Measurements from ENCODE around the gene LSM6. TPM values are rescaled to one million over a fixed set of nuclear protein-coding genes. Genes with fewer than 3 reads are reported as not detected.

Gene LSM6
- total RNA-seq (2014; rRNA removed; shearing (Covaris generic)) (70.4 and 91.5 TPM in 2 replicates), polyA plus RNA-seq (2016; fragmentation: Nextera tagmentation; extraction: Ambion mirVana) (238 and 256 TPM in 2 replicates)
- long read RNA-seq, transcript LSM6-201 (4 exons, 2,259 nt) = major isoform, 35 of 41 reads
- long read RNA-seq, partial matches to known transcripts = 2 of 41 reads
- long read RNA-seq, other reads (novel, unspliced or antisense) = 0 of 41 reads

DNA sequence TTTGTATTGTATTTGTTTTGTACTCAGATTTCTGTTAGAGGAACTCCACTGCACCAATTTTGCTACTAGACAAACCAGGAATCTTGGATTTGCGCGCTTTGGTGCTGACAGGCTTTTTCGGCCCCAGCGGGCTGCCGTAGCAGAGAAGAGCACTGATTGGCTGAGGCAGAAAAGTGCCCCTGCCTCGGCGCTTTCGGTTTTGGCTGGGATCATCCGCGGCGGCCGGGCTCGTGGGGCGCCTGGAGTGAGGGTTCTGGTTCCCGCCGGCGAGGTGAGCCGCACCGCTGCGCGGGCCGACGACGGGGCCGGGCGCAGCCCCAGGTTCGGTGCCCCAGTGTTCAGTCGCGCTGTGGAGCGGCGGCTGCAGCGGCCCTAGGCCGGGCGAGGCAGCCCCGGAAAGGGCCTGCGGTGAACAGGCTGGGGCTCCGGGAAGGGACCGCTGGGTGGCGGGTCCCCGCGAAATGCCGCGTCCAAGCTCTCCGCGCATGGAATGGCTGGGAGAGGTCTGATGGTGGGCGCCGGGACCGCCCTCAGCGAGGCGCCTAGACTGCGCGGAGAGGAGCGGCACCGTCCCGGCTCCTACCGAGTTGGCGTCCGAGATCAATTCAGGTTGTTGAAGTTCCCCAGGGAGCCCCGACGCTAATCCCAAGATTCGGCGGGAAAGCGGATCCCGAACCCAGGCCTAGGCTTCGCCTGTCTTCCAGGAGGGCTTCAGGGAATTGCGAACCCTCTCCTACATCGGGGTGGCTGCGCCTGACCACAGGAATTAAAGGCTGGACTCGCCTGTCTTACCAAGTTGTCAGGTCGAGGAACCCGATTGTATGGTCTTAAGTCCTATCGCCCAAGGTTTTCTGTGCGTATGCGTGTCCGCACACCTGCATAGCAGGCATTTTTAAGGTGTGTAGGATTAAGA, at the start of gene LSM6:
LSM6 (plus strand) TSS at position 178 of the 913 bp plus-strand sequence. CDS start 7,204 bp downstream, outside the sequence.
- TF ChIP-seq CREB1 (CRISPR knock-in tag; IDR thresholded peaks at IDR 0.05; ENCODE audit: low read depth) = no peak; the same call in 1 of the 2 replicates
- TF ChIP-seq, protein P1, sequence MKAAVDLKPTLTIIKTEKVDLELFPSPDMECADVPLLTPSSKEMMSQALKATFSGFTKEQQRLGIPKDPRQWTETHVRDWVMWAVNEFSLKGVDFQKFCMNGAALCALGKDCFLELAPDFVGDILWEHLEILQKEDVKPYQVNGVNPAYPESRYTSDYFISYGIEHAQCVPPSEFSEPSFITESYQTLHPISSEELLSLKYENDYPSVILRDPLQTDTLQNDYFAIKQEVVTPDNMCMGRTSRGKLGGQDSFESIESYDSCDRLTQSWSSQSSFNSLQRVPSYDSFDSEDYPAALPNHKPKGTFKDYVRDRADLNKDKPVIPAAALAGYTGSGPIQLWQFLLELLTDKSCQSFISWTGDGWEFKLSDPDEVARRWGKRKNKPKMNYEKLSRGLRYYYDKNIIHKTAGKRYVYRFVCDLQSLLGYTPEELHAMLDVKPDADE (IDR thresholded peaks at IDR 0.05) = no peak
- TF ChIP-seq POLR2AphosphoS5 (IDR thresholded peaks at IDR 0.05; ENCODE audit: low read depth) = peak; percentile 78
- Histone ChIP-seq H3K9me2 (ENCODE audit: insufficient read depth) (no peaks in the 10 kb centered on the region), H3K79me2 (replicated peaks; ENCODE audit: insufficient read depth) (peaks cover 48% of the 10 kb centered on the region), H2AFZ (peak within 1 kb of the TSS; percentile 74), H3K4me1 (ENCODE audit: insufficient read depth) (peaks cover 26% of the 10 kb centered on the region), H3K36me3 (ENCODE audit: insufficient read depth) (no peaks in the 10 kb centered on the region), H3F3A (replicated peaks; ENCODE audit: low read depth) (no peaks in the 10 kb centered on the region), H3K4me3 (peak within 1 kb of the TSS; percentile 83), H3K4me2 (peak within 1 kb of the TSS; percentile 86), H3K27me3 (ENCODE audit: insufficient read depth) (no peaks in the 10 kb centered on the region), H4K20me1 (replicated peaks; ENCODE audit: insufficient read depth) (peaks cover 32% of the 10 kb centered on the region), H3K27ac (ENCODE audit: low read depth) (peak within 1 kb of the TSS; percentile 60; the same call in 1 of the 2 replicates)
- H3K36me3 Mint-ChIP-seq (ENCODE audit: low read depth) = no peaks in the 10 kb centered on the region
- H3K9me3 Mint-ChIP-seq = no peaks in the 10 kb centered on the region
- peak; percentile 88 for ATAC-seq
- H3K27ac Mint-ChIP-seq = peak within 1 kb of the TSS; percentile 90
- H3K27me3 Mint-ChIP-seq (ENCODE audit: insufficient read depth, low read depth, poor library complexity) = no peaks in the 10 kb centered on the region
- peaks cover 30% of the 10 kb centered on the region; the same call in 2 of the 3 replicates for H3K4me1 Mint-ChIP-seq
- peak within 1 kb of the TSS; percentile 85 for H3K4me3 Mint-ChIP-seq
- DNase-seq (ENCODE audit: low spot score) = peak; percentile 84

DNA sequence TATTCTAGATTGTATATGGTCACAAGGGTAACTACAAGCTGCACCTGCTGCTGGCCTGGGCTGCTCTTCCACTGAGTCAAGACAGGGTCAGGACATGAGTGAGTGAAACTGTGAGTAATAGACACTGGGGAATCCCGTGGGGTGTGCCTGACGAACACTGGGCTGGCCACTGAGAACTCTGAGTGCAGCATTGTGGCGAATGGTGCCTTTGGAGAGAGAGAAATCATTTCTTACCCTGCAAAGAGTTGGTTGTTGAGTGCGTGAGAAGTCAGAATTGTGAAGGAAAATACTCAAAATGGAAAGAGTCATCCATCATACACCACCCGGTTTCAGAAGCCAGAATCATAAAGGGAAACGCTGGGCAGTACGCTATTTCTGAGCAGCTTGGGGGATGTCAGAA, 43.1 kb upstream of the LSM6 start:
- Mint-ChIP-seq H3K36me3 (ENCODE audit: low read depth) (no peaks in the 10 kb centered on the region), H3K4me3 (no peak overlapping the region), H3K27ac (no peak overlapping the region), H3K27me3 (ENCODE audit: insufficient read depth, low read depth, poor library complexity) (peaks cover 3% of the 10 kb centered on the region), H3K4me1 (peaks cover 11% of the 10 kb centered on the region), H3K9me3 (no peaks in the 10 kb centered on the region)
- Histone ChIP-seq H3F3A (replicated peaks; ENCODE audit: low read depth) (no peaks in the 10 kb centered on the region), H3K79me2 (replicated peaks; ENCODE audit: insufficient read depth) (no peaks in the 10 kb centered on the region), H4K20me1 (replicated peaks; ENCODE audit: insufficient read depth) (no peaks in the 10 kb centered on the region), H3K4me3 (no peak overlapping the region), H3K36me3 (ENCODE audit: insufficient read depth) (no peaks in the 10 kb centered on the region), H3K4me1 (ENCODE audit: insufficient read depth) (no peaks in the 10 kb centered on the region), H3K9me2 (ENCODE audit: insufficient read depth) (no peaks in the 10 kb centered on the region), H3K27ac (ENCODE audit: low read depth) (no peak overlapping the region), H3K27me3 (ENCODE audit: insufficient read depth) (no peaks in the 10 kb centered on the region), H3K4me2 (no peak overlapping the region), H2AFZ (no peak overlapping the region)
- ATAC-seq = no peak
- TF ChIP-seq EZH2phosphoT487 (IDR thresholded peaks at IDR 0.05; ENCODE audit: unreplicated experiment) (no peak), ZNF331 (CRISPR knock-in tag; IDR thresholded peaks at IDR 0.05; ENCODE audit: low read depth) (no peak), CREB1 (CRISPR knock-in tag; IDR thresholded peaks at IDR 0.05; ENCODE audit: low read depth) (no peak), ZNF114 (CRISPR knock-in tag; IDR thresholded peaks at IDR 0.05) (no peak), NANOG (IDR thresholded peaks at IDR 0.05; ENCODE audit: borderline replicate concordance) (no peak), POLR2AphosphoS5 (IDR thresholded peaks at IDR 0.05; ENCODE audit: low read depth) (no peak), STAT1 (IDR thresholded peaks at IDR 0.05; ENCODE audit: unreplicated experiment) (no peak)
- TF ChIP-seq, protein P2, sequence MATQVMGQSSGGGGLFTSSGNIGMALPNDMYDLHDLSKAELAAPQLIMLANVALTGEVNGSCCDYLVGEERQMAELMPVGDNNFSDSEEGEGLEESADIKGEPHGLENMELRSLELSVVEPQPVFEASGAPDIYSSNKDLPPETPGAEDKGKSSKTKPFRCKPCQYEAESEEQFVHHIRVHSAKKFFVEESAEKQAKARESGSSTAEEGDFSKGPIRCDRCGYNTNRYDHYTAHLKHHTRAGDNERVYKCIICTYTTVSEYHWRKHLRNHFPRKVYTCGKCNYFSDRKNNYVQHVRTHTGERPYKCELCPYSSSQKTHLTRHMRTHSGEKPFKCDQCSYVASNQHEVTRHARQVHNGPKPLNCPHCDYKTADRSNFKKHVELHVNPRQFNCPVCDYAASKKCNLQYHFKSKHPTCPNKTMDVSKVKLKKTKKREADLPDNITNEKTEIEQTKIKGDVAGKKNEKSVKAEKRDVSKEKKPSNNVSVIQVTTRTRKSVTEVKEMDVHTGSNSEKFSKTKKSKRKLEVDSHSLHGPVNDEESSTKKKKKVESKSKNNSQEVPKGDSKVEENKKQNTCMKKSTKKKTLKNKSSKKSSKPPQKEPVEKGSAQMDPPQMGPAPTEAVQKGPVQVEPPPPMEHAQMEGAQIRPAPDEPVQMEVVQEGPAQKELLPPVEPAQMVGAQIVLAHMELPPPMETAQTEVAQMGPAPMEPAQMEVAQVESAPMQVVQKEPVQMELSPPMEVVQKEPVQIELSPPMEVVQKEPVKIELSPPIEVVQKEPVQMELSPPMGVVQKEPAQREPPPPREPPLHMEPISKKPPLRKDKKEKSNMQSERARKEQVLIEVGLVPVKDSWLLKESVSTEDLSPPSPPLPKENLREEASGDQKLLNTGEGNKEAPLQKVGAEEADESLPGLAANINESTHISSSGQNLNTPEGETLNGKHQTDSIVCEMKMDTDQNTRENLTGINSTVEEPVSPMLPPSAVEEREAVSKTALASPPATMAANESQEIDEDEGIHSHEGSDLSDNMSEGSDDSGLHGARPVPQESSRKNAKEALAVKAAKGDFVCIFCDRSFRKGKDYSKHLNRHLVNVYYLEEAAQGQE (IDR thresholded peaks at IDR 0.05; ENCODE audit: unreplicated experiment) = no peak
- TF ChIP-seq, protein P1 (IDR thresholded peaks at IDR 0.05) = no peak
- no peak for DNase-seq (ENCODE audit: low spot score)

Data from GM23338 (cell line).